GM13976 (cell line): ENCODE data around the gene KTI12.
"Not testable (repeated sequence)": the region's sequence is repeated elsewhere in the genome, so short reads cannot be mapped to it uniquely, and the experiment has no call there.

ENCODE experiments used
- DNase-seq: peaks from one replicate; pipeline ENCODE4 v3.0.0; 2012; ENCODE audit warnings: low spot score
- CTCF ChIP-seq: IDR thresholded peaks from 2 replicates; pipeline ENCODE4 v1.5.1; 2012; ENCODE audit warnings: borderline replicate concordance, mild to moderate bottlenecking; ENCODE audit not compliant: insufficient read depth; ENCODE audit errors: extremely low read depth, missing control alignments, control extremely low read depth
- in situ Hi-C: fragments of 300-500 bp; cut with MboI; formaldehyde crosslinking; loops from one replicate; pipeline ENCODE4 v1.12.0; 2022; ENCODE audit warnings: low sequenced_read_pairs, mixed read lengths, inconsistent platforms; ENCODE audit not compliant: unreplicated experiment

KTI12 gene

GRCh38 chr1:52055066-52055865 lies 21.7 kb upstream of the KTI12 start, which contains the start of gene TXNDC12:
TSS of gene TXNDC12 (minus strand) at chr1:52055191. CDS start at chr1:52055096, 95 bp downstream.
- in situ Hi-C loops = no loop called here
- DNase-seq = peak; percentile 87
- no peak for TF ChIP-seq CTCF

GRCh38 chr1:52054496-52055065 lies 21.0 kb upstream of the KTI12 start:
- TF ChIP-seq CTCF = no peak
- DNase-seq = no peak
- in situ Hi-C loops = no loop called here

- DNase-seq = no peak
- TF ChIP-seq CTCF = no peak
- in situ Hi-C loops = no loop called here
Observed at GRCh38 chr1:52053862-52054261, 20.3 kb upstream of the KTI12 start.

- in situ Hi-C loops, DNase-seq: not testable (repeated sequence)
Observed at GRCh38 chr1:52049337-52049736, 15.7 kb upstream of the KTI12 start.

- in situ Hi-C loops, DNase-seq: not testable (repeated sequence)
Observed at GRCh38 chr1:52045666-52046195, 12.1 kb upstream of the KTI12 start.

GRCh38 chr1:52045236-52045635 lies 11.6 kb upstream of the KTI12 start:
- DNase-seq = no peak
- no peak for TF ChIP-seq CTCF
- in situ Hi-C loops = no loop called here

- no peak for TF ChIP-seq CTCF
- in situ Hi-C loops = no loop called here
- no peak for DNase-seq
Observed at GRCh38 chr1:52041551-52042185, 8.1 kb upstream of the KTI12 start.
